Measurements from ENCODE around the gene CHRDL2. TPM values are rescaled to one million over a fixed set of nuclear protein-coding genes. Genes with fewer than 3 reads are reported as not detected.

Gene CHRDL2
- total and polyA plus RNA-seq, 2 donors (not counting 3 experiments of a cell fraction or from before 2014, with no cell fraction given): not detected

DNA sequence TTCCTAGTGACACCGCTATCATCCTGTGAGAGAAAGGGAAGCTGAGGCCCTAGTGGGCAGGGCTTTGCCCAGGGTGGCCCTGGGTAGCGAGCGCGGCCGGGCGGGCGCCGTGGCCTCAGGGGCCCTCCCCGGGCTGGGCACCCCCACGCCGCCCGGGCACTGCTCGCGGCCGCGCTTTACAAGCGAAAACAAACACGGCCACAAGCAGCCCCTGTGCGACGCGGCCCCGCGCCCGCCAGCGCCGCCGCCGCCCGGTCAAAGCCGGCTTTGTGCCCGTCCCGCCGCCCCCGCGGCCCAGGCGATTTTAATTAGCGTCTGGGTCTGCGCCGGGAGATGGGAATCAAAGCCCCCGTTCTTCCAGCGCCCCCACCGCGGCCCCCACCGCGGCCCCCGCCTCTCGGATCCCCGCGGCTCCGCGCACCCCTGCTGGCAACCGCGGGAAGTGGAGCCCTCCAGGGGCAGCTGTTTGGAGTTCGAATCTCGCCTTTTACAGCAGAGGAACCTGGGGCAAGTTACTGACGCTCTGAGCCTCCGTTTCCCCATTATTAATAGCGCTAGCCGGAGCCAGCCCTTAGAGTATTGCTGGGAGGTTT is 47.9 kb downstream of the CHRDL2 start:
- no peaks in the 10 kb centered on the region for H4K20me1 ChIP-seq (replicated peaks; ENCODE audit: control insufficient read depth, extremely low read depth, insufficient read depth, low read length)
- no TSS peak for BruUV-seq (replicated peaks)
- H3K36me3 ChIP-seq (ENCODE audit: control insufficient read depth in 2 of 2, extremely low read depth in 1 of 2, insufficient read depth in 2 of 2, low read length in 2 of 2): no peaks in the 10 kb centered on the region
- DNase-seq (ENCODE audit: low read depth, low spot score) (peak; percentile 41), FAIRE-seq (peak; percentile 60)
- no peaks in the 10 kb centered on the region for H3K79me2 ChIP-seq (ENCODE audit: control insufficient read depth, insufficient read depth, low read length)
- H3K9me1 ChIP-seq (replicated peaks; ENCODE audit: control insufficient read depth, extremely low read depth, insufficient read depth, low read length): no peaks in the 10 kb centered on the region
- ChIA-PET CTCF (interaction anchor here (1.1 to 9.0 kb wide), 8 partner anchors 9 to 72 kb away, joined by 3 to 84 read pairs (median 5); no protein-coding TSS in a partner anchor), POLR2A (no interaction called here)
- dilution Hi-C loops (cut with MboI; ENCODE audit: extremely low pct_ligation_motif_present, low sequenced_read_pairs) (no loop called here), intact Hi-C loops (cut with micrococcal nuclease) (no loop called here)
- H3K4me1 ChIP-seq (ENCODE audit: control insufficient read depth, extremely low read depth, insufficient read depth, low read length): peaks cover 4% of the 10 kb centered on the region
- H3K4me3 ChIP-seq (replicated peaks in 1 of 3; ENCODE audit: insufficient read depth in 1 of 3, low read depth in 1 of 3, low read length in 3 of 3): peak overlapping the region; percentile 27 to 31 (median 29)
- TF ChIP-seq, protein P1, sequence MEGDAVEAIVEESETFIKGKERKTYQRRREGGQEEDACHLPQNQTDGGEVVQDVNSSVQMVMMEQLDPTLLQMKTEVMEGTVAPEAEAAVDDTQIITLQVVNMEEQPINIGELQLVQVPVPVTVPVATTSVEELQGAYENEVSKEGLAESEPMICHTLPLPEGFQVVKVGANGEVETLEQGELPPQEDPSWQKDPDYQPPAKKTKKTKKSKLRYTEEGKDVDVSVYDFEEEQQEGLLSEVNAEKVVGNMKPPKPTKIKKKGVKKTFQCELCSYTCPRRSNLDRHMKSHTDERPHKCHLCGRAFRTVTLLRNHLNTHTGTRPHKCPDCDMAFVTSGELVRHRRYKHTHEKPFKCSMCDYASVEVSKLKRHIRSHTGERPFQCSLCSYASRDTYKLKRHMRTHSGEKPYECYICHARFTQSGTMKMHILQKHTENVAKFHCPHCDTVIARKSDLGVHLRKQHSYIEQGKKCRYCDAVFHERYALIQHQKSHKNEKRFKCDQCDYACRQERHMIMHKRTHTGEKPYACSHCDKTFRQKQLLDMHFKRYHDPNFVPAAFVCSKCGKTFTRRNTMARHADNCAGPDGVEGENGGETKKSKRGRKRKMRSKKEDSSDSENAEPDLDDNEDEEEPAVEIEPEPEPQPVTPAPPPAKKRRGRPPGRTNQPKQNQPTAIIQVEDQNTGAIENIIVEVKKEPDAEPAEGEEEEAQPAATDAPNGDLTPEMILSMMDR (IDR thresholded peaks at IDR 0.05; ENCODE audit: extremely low read depth in 1 of 2, insufficient read depth in 1 of 2, low read depth in 1 of 2, low read length in 2 of 2): peak; percentile 38 to 70
- no peak for TF ChIP-seq POLR2A (IDR thresholded peaks at IDR 0.05; ENCODE audit: low read depth, low read length)
- peak overlapping the region; percentile 18 for H3K4me2 ChIP-seq (ENCODE audit: insufficient read depth, low read length)
- no peak overlapping the region for H3K27ac ChIP-seq (ENCODE audit: insufficient read depth, low read depth, low read length)
- H3K9ac ChIP-seq (replicated peaks; ENCODE audit: extremely low read depth, insufficient read depth, low read length): peak overlapping the region; percentile 13
- no peaks in the 10 kb centered on the region for H3K27me3 ChIP-seq (ENCODE audit: control insufficient read depth in 2 of 2, insufficient read depth in 2 of 2, low read length in 2 of 2)
- no peaks in the 10 kb centered on the region for H3K9me3 ChIP-seq (replicated peaks; ENCODE audit: control insufficient read depth, insufficient read depth, low read length)
- peak overlapping the region; percentile 48 for H2AFZ ChIP-seq (ENCODE audit: low read depth, low read length)

DNA sequence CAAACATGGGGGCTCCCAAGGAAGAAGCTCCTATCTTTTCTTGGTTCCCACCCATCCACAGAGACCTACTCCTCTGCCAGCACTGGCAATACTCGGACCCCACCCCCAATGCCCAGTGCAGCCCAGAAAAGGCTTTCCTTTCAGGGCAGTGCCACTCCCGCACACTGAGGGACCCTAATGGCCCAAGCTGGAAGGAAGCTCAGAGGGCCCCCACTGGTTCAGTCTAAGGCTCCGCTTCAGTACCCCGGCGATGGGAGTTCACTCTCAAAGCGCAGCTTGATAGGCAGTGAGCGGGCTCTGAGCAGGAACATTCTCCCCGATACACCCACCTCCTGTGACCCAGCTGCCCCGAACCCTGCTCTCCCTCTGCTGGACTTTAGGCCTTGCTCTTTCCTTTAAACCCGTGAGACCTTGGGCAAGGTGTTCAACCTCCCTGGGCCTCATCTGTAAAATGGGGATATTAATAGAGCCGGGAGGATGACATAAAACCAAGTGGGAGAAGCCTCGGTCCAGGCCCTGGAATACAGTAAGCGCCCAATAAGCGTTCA is 48.4 kb downstream of the CHRDL2 start:
- peak overlapping the region; percentile 48 for H2AFZ ChIP-seq (ENCODE audit: low read depth, low read length)
- BruUV-seq (replicated peaks): no TSS peak
- H3K4me2 ChIP-seq (ENCODE audit: insufficient read depth, low read length): peak overlapping the region; percentile 18
- H3K79me2 ChIP-seq (ENCODE audit: control insufficient read depth, insufficient read depth, low read length): no peaks in the 10 kb centered on the region
- H3K4me1 ChIP-seq (ENCODE audit: control insufficient read depth, extremely low read depth, insufficient read depth, low read length): peaks cover 4% of the 10 kb centered on the region
- TF ChIP-seq EZH2 (IDR thresholded peaks at IDR 0.05; ENCODE audit: borderline replicate concordance, low read depth, low read length, severe bottlenecking) (no peak), FOS (IDR thresholded peaks at IDR 0.05; ENCODE audit: borderline replicate concordance, insufficient read depth, low read length) (no peak), POLR2A (IDR thresholded peaks at IDR 0.05; ENCODE audit: low read depth, low read length) (no peak), GATA2 (IDR thresholded peaks at IDR 0.05; ENCODE audit: insufficient read depth, insufficient read length, low read depth, low read length) (no peak), MYC (IDR thresholded peaks at IDR 0.05; ENCODE audit: low read depth, low read length) (no peak), JUN (IDR thresholded peaks at IDR 0.05; ENCODE audit: borderline replicate concordance, insufficient read depth, insufficient read length, low read depth) (no peak), POLR2AphosphoS5 (IDR thresholded peaks at IDR 0.05; ENCODE audit: insufficient read depth, low read depth, low read length) (no peak)
- TF ChIP-seq, protein P1 (IDR thresholded peaks at IDR 0.05; ENCODE audit: extremely low read depth in 1 of 2, insufficient read depth in 1 of 2, low read depth in 1 of 2, low read length in 2 of 2): no peak
- TF ChIP-seq, protein P2, sequence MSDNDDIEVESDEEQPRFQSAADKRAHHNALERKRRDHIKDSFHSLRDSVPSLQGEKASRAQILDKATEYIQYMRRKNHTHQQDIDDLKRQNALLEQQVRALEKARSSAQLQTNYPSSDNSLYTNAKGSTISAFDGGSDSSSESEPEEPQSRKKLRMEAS (IDR thresholded peaks at IDR 0.05; ENCODE audit: insufficient read depth, insufficient read length): no peak
- H3K36me3 ChIP-seq (ENCODE audit: control insufficient read depth in 2 of 2, extremely low read depth in 1 of 2, insufficient read depth in 2 of 2, low read length in 2 of 2): no peaks in the 10 kb centered on the region
- no peaks in the 10 kb centered on the region for H3K27me3 ChIP-seq (ENCODE audit: control insufficient read depth in 2 of 2, insufficient read depth in 2 of 2, low read length in 2 of 2)
- H3K9me1 ChIP-seq (replicated peaks; ENCODE audit: control insufficient read depth, extremely low read depth, insufficient read depth, low read length): no peaks in the 10 kb centered on the region
- intact Hi-C loops (cut with micrococcal nuclease): no loop called here
- peak overlapping the region in 1 of 3 experiments; percentile 29 for H3K4me3 ChIP-seq (replicated peaks in 1 of 3; ENCODE audit: insufficient read depth in 1 of 3, low read depth in 1 of 3, low read length in 3 of 3)
- CTCF ChIA-PET: interaction anchor here (1.1 to 9.0 kb wide), 9 partner anchors 9 to 71 kb away, joined by 3 to 84 read pairs (median 5); no protein-coding TSS in a partner anchor
- no peaks in the 10 kb centered on the region for H3K9me3 ChIP-seq (replicated peaks; ENCODE audit: control insufficient read depth, insufficient read depth, low read length)
- peak overlapping the region; percentile 13 for H3K9ac ChIP-seq (replicated peaks; ENCODE audit: extremely low read depth, insufficient read depth, low read length)
- DNase-seq (ENCODE audit: low read depth, low spot score): no peak
- dilution Hi-C loops (cut with MboI; ENCODE audit: extremely low pct_ligation_motif_present, low sequenced_read_pairs): no loop called here
- no peak overlapping the region for H3K27ac ChIP-seq (ENCODE audit: insufficient read depth, low read depth, low read length)
- POLR2A ChIA-PET: no interaction called here
- FAIRE-seq: no peak
- H4K20me1 ChIP-seq (replicated peaks; ENCODE audit: control insufficient read depth, extremely low read depth, insufficient read depth, low read length): no peaks in the 10 kb centered on the region
